K562 (cell line): ENCODE results near the gene COL4A4. TPM values are rescaled to one million over a fixed set of nuclear protein-coding genes. Genes with fewer than 3 reads are reported as not detected.

Source experiments
- ATAC-seq: fragments of 200-7000 bp; cut with Tn5 transposase; 3 replicates; pipeline ENCODE4 v1.9.1; 2020; ENCODE audit warnings: moderate library complexity
- BruUV-seq: library from RNA; stranded (reverse); fragments of 400-500 nt; replicated peaks from 2 replicates; lab custom pipeline; 2021; lab: Mats Ljungman, UMichigan
- CTCF ChIA-PET: fragments of 300-600 bp; formaldehyde crosslinking; extraction: SDS; loops from one replicate; lab custom pipeline; 2021; ENCODE audit warnings: low intra/inter-chr PET ratio; lab: Yijun Ruan, JAX
- POLR2A ChIA-PET: fragments of 300-600, 350-650 bp; sonication (Branson Sonifier 250); formaldehyde crosslinking; extraction: SDS; loops from one replicate; lab custom pipeline; 2021; ENCODE audit warnings: antibody characterized with exemption, inconsistent platforms; lab: Yijun Ruan, JAX
- DNase-seq, 4 experiments: peaks; one replicate each; pipeline versions ENCODE4 v3.0.0 to v3.0.0-alpha.2; 2011 to 2018; ENCODE audit warnings: low spot score in 3 of 4, mixed read lengths in 3 of 4; ENCODE audit errors: extremely low read depth in 1 of 4
- FAIRE-seq: peaks from 2 replicates; lab custom pipeline; 2011; peaks lifted over from hg19 to GRCh38; lab: Jason Lieb, UNC
- H2AFZ ChIP-seq: 2 replicates; pipeline ENCODE4 v1.6.0; 2011; ENCODE audit warnings: low read depth, low read length, control low read depth, inconsistent platforms
- H3K27ac ChIP-seq: fragments of 200-600 bp; 3 replicates; pipeline ENCODE4 v1.8.0; 2011; ENCODE audit warnings: low read depth, mild to moderate bottlenecking, control low read depth, inconsistent platforms, low read length, moderate library complexity, mixed read lengths; ENCODE audit errors: extremely low read depth
- H3K27me3 ChIP-seq, 2 experiments: fragments of 300-600 bp in 1 of 2; 2 replicates in 1 of 2; 3 replicates in 1 of 2; pipeline versions ENCODE4 v1.6.0 to v1.8.0; 2011; ENCODE audit warnings: inconsistent platforms in 2 of 2, low read length in 2 of 2, mild to moderate bottlenecking in 1 of 2, mixed read lengths in 1 of 2, moderate library complexity in 1 of 2; ENCODE audit not compliant: control insufficient read depth in 2 of 2, insufficient read depth in 2 of 2
- H3K36me3 ChIP-seq: fragments of 300-600 bp; 3 replicates; pipeline ENCODE4 v1.8.0; 2011; ENCODE audit warnings: mild to moderate bottlenecking, low read length, inconsistent platforms; ENCODE audit not compliant: control insufficient read depth, insufficient read depth
- H3K4me1 ChIP-seq, 2 experiments: fragments of 200-600 bp in 1 of 2; replicated peaks in 1 of 2; 2 replicates in 1 of 2; 3 replicates in 1 of 2; pipeline versions ENCODE4 v1.5.1 to v1.8.0; 2011; ENCODE audit warnings: inconsistent platforms in 2 of 2, low read length in 2 of 2, mild to moderate bottlenecking in 1 of 2, mixed read lengths in 1 of 2, moderate library complexity in 1 of 2; ENCODE audit not compliant: control insufficient read depth in 2 of 2, insufficient read depth in 2 of 2
- H3K4me2 ChIP-seq: 2 replicates; pipeline ENCODE4 v1.6.1; 2011; ENCODE audit warnings: low read length, control low read depth, inconsistent platforms, mixed read lengths; ENCODE audit not compliant: insufficient read depth
- H3K4me3 ChIP-seq: fragments of 200-600 bp; sonication (generic), shearing (Covaris generic); 2 replicates; pipeline ENCODE4 v1.5.1; 2016; ENCODE audit warnings: control low read depth, inconsistent platforms
- H3K79me2 ChIP-seq: fragments of 200-600 bp; 3 replicates; pipeline ENCODE4 v1.8.0; 2011; ENCODE audit warnings: low read length, inconsistent platforms; ENCODE audit not compliant: control insufficient read depth, insufficient read depth
- H3K9ac ChIP-seq, 2 experiments: 2 replicates each; pipeline versions ENCODE4 v1.6.0 to v1.6.1; 2011; ENCODE audit warnings: low read depth in 2 of 2, low read length in 2 of 2, control low read depth in 1 of 2, inconsistent platforms in 1 of 2, mild to moderate bottlenecking in 1 of 2, mixed read lengths in 1 of 2; ENCODE audit not compliant: insufficient read depth in 1 of 2
- H3K9me1 ChIP-seq: one replicate; pipeline ENCODE4 v1.6.0; 2011; ENCODE audit warnings: inconsistent platforms, mild to moderate bottlenecking, low read length, moderate library complexity; ENCODE audit not compliant: control insufficient read depth, insufficient read depth
- H3K9me3 ChIP-seq: replicated peaks from 2 replicates; pipeline ENCODE4 v1.5.1; 2011; ENCODE audit warnings: low read depth, low read length, inconsistent platforms; ENCODE audit not compliant: control insufficient read depth, insufficient read depth
- H4K20me1 ChIP-seq: replicated peaks from 2 replicates; pipeline ENCODE4 v1.6.1; 2011; ENCODE audit warnings: low read length, inconsistent platforms, mixed read lengths; ENCODE audit not compliant: control insufficient read depth, insufficient read depth
- CAMTA2 ChIP-seq: fragments of 250-450 bp; sonication (Bioruptor Pico); conservative IDR thresholded peaks from 2 replicates; pipeline ENCODE4 v1.5.1; 2022
- CBFA2T2 ChIP-seq: fragments of 450-650 bp; conservative IDR thresholded peaks from 2 replicates; pipeline ENCODE4 v1.6.1; 2017; ENCODE audit warnings: mild to moderate bottlenecking
- CBFB ChIP-seq: sonication (generic); formaldehyde crosslinking; IDR thresholded peaks from 2 replicates; pipeline ENCODE4 v1.4.0; 2020; ENCODE audit warnings: mild to moderate bottlenecking, missing genetic modification reagents
- FOXJ3 ChIP-seq: sonication (generic); formaldehyde crosslinking; IDR thresholded peaks from 2 replicates; pipeline ENCODE4 v1.4.0; 2020; ENCODE audit warnings: mild to moderate bottlenecking, missing genetic modification reagents
- FOXM1 ChIP-seq, 2 experiments: fragments of 450-650 bp in 1 of 2; sonication (generic) in 1 of 2; formaldehyde crosslinking in 1 of 2; IDR thresholded peaks; 2 replicates each; pipeline versions ENCODE4 v1.6.1 to v1.9.0; 2017 to 2022; ENCODE audit warnings: low read depth in 2 of 2, mild to moderate bottlenecking in 2 of 2, missing genetic modification reagents in 1 of 2, moderate library complexity in 1 of 2
- ID3 ChIP-seq, 2 experiments: fragments of 250-450 bp in 1 of 2; fragments of 450-650 bp in 1 of 2; sonication (Bioruptor Pico) in 1 of 2; IDR thresholded peaks; 2 replicates each; pipeline versions ENCODE4 v1.6.1 to v1.8.0; 2016 to 2021; ENCODE audit warnings: mild to moderate bottlenecking in 2 of 2, moderate library complexity in 2 of 2, missing compliant biosample characterization in 1 of 2, missing genetic modification characterization in 1 of 2
- IRF9 ChIP-seq: fragments of 450-650 bp; IDR thresholded peaks from 2 replicates; pipeline ENCODE4 v1.6.1; 2016; ENCODE audit warnings: missing biosample characterization, missing genetic modification characterization
- MNT ChIP-seq, 2 experiments: fragments of 450-650 bp; conservative IDR thresholded peaks; 2 replicates each; pipeline ENCODE4 v1.6.1; 2017; ENCODE audit warnings: mild to moderate bottlenecking in 2 of 2, moderate library complexity in 2 of 2
- RAD51 ChIP-seq: fragments of 450-650 bp; IDR thresholded peaks from 2 replicates; pipeline ENCODE4 v1.7.1; 2016; ENCODE audit warnings: low read depth, mild to moderate bottlenecking, borderline replicate concordance
- SMARCA5 ChIP-seq: fragments of 450-650 bp; IDR thresholded peaks from 2 replicates; pipeline ENCODE4 v1.6.1; 2016
- TFE3 ChIP-seq: fragments of 450-650 bp; formaldehyde crosslinking; IDR thresholded peaks from 2 replicates; pipeline ENCODE4 v1.4.0; 2020; ENCODE audit warnings: mild to moderate bottlenecking, mixed read lengths
- USF2 ChIP-seq: sonication (generic); formaldehyde crosslinking; IDR thresholded peaks from 2 replicates; pipeline ENCODE4 v1.5.0; 2020; ENCODE audit warnings: missing genetic modification reagents
- ZNF232 ChIP-seq: sonication (generic); formaldehyde crosslinking; IDR thresholded peaks from 2 replicates; pipeline ENCODE4 v1.8.0; 2022; ENCODE audit warnings: mild to moderate bottlenecking, missing genetic modification reagents
- WGBS: fragments of 100-300 bp; shearing (Covaris generic); methylation state at CpG from one replicate; pipeline ENCODE4 v1.1.6; 2016; ENCODE audit warnings: low coverage, mixed read lengths; ENCODE audit not compliant: insufficient coverage; ENCODE audit errors: missing lambda C conversion rate; 5-methylcytosine and 5-hydroxymethylcytosine counted together
- in situ Hi-C: fragments of 300-500 bp; cut with MboI; formaldehyde crosslinking; loops from 4 replicates; pipeline ENCODE4 v1.15.0; 2018; ENCODE audit warnings: inconsistent platforms, mixed read lengths
- intact Hi-C: fragments of 100-400 bp; cut with micrococcal nuclease; formaldehyde crosslinking; loops from 2 replicates; pipeline ENCODE4 v1.14.2; 2022
- polyA plus RNA-seq, 8 experiments: library from polyadenylated mRNA; depleted of rRNA in 4 of 8; stranded (reverse) in 5 of 8; unstranded in 3 of 8; fragments of >200 nt; fragmentation: Nextera tagmentation in 2 of 8; fragmentation: Illumina TruSeq in 1 of 8; extraction: Ambion mirVana in 2 of 8; extraction: Trizol in 1 of 8; gene quantifications; 2 replicates each; pipeline versions ENCODE4 v1.2.1 to v1.2.3, GENCODE V29; 2011 to 2014; ENCODE audit warnings: inconsistent platforms in 1 of 8, missing spikeins in 1 of 8
- total RNA-seq, 7 experiments: library from RNA; depleted of rRNA in 6 of 7; stranded (reverse); fragments of >200 nt in 6 of 7; fragmentation: Illumina TruSeq in 2 of 7; extraction: Trizol in 2 of 7; gene quantifications; 2 replicates each; pipeline versions ENCODE4 v1.2.1 to v1.2.3, GENCODE V29; 2011 to 2021; ENCODE audit warnings: low replicate concordance in 1 of 7

Gene COL4A4
- total and polyA plus RNA-seq, 9 of the 15 experiments (the other 6 are each of a cell fraction or from before 2014, with no cell fraction given), result under 0.01 to 0.01 TPM; not detected in 7

- TF ChIP-seq SMARCA5, result no peak
- no peak for TF ChIP-seq MNT (conservative IDR thresholded peaks at IDR 0.05)
- TF ChIP-seq CAMTA2 (CRISPR knock-in tag), result no peak
- no peak for TF ChIP-seq ZNF232 (CRISPR knock-in tag)
- TF ChIP-seq FOXJ3 (CRISPR knock-in tag), result no peak
- no peak for TF ChIP-seq FOXM1 (IDR thresholded peaks at IDR 0.05; ENCODE audit: low read depth)
- TF ChIP-seq FOXM1 (CRISPR knock-in tag; IDR thresholded peaks at IDR 0.05; ENCODE audit: low read depth), result no peak
- TF ChIP-seq CBFB (CRISPR knock-in tag), result no peak
Measured at GRCh38 chr2:227161947-227162346, 2.1 kb downstream of the COL4A4 start (continued).

GRCh38 chr2:227160164-227160563, 3.8 kb downstream of the COL4A4 start:
- peaks cover 0 to 12% of the 10 kb centered on the region in 2 experiments; a peak in 1 of 5 replicates for H3K4me1 ChIP-seq
- 0% methylated on average over 2 of the region's 2 CpGs for WGBS
- 0 out of 2 replicates have a peak, but pooled peaks have one; percentile 5 for TF ChIP-seq CBFA2T2
- TF ChIP-seq RAD51, result peak; percentile 47; the same call in 1 of the 2 replicates
- TF ChIP-seq TFE3 (CRISPR knock-in tag), result peak; percentile 82
- TF ChIP-seq ID3 (CRISPR knock-in tag; IDR thresholded peaks at IDR 0.05), result no peak
- TF ChIP-seq ID3 (tag; IDR thresholded peaks at IDR 0.05), result no peak
- TF ChIP-seq IRF9, result no peak
- peak; percentile 4; the same call in 1 of the 2 replicates for TF ChIP-seq USF2
- TF ChIP-seq, all 486 proteins: peak for 4
- Histone ChIP-seq H3K4me2 (no peak overlapping the region), H3K79me2 (no peaks in the 10 kb centered on the region), H2AFZ (no peak overlapping the region), H3K27ac (no peak overlapping the region), H3K4me3 (no peak overlapping the region), H3K9me3 (no peaks in the 10 kb centered on the region), H3K9ac (no peak overlapping the region), H3K36me3 (no peaks in the 10 kb centered on the region), H4K20me1 (no peaks in the 10 kb centered on the region), H3K9me1 (no peaks in the 10 kb centered on the region), H3K27me3 (peaks cover 0 to 7% of the 10 kb centered on the region in 2 experiments; a peak in 2 of 5 replicates)
- ChIA-PET POLR2A (no interaction called here), CTCF (no interaction called here)
- ATAC-seq, result no peak
- in situ Hi-C loops (no loop called here), intact Hi-C loops (no loop called here)
- no peak for FAIRE-seq
- BruUV-seq, result no TSS peak
- DNase-seq, result no peak
